Lung (tissue), 12 donors: ENCODE results near the gene TMCC2. TPM values are rescaled to one million over a fixed set of nuclear protein-coding genes. Genes with fewer than 3 reads are reported as not detected.

Source experiments
- ATAC-seq: fragments of 200-7000 bp; cut with Tn5 transposase; one replicate; pipeline ENCODE4 v1.9.1; 2020; ENCODE audit warnings: moderate number of reproducible peaks; ENCODE audit not compliant: insufficient read depth, low FRiP score
- DNase-seq, 3 donors: peaks; one replicate each; pipeline ENCODE4 v3.0.0-alpha.2; 2013 to 2017
- H3K27ac ChIP-seq, 2 donors: one replicate each; pipeline ENCODE4 v1.5.1; 2013; ENCODE audit warnings: mild to moderate bottlenecking in 2 of 2, moderate library complexity in 2 of 2, control low read depth in 1 of 2, inconsistent platforms in 1 of 2, low read depth in 1 of 2, low read length in 1 of 2
- H3K27me3 ChIP-seq, 3 donors: one replicate each; pipeline ENCODE4 v1.5.1; 2013; ENCODE audit warnings: low read length in 2 of 3; ENCODE audit not compliant: control insufficient read depth in 3 of 3, insufficient read depth in 3 of 3
- H3K36me3 ChIP-seq, 4 donors: one replicate each; pipeline ENCODE4 v1.5.1; 2013; ENCODE audit warnings: low read length in 4 of 4, mild to moderate bottlenecking in 1 of 4, moderate library complexity in 1 of 4; ENCODE audit not compliant: control insufficient read depth in 4 of 4, insufficient read depth in 4 of 4
- H3K4me1 ChIP-seq, 5 donors: one replicate each; pipeline ENCODE4 v1.5.1; 2013; ENCODE audit warnings: low read length in 5 of 5, mild to moderate bottlenecking in 2 of 5, moderate library complexity in 1 of 5; ENCODE audit not compliant: control insufficient read depth in 5 of 5, insufficient read depth in 5 of 5
- H3K4me3 ChIP-seq: one replicate; pipeline ENCODE4 v1.5.1; 2013; ENCODE audit warnings: mild to moderate bottlenecking, control low read depth, moderate library complexity
- H3K9ac ChIP-seq, 2 donors: one replicate each; pipeline ENCODE4 v1.5.1; 2013; ENCODE audit warnings: low read length in 2 of 2, control low read depth in 1 of 2; ENCODE audit not compliant: insufficient read depth in 1 of 2
- H3K9me3 ChIP-seq, 4 donors: one replicate each; pipeline ENCODE4 v1.5.1; 2013; ENCODE audit warnings: low read length in 3 of 4, mild to moderate bottlenecking in 1 of 4, moderate library complexity in 1 of 4; ENCODE audit not compliant: control insufficient read depth in 4 of 4, insufficient read depth in 3 of 4
- CTCF ChIP-seq: IDR thresholded peaks from 2 replicates; pipeline ENCODE4 v1.5.1; 2012; ENCODE audit warnings: mild to moderate bottlenecking; ENCODE audit errors: control extremely low read depth, extremely low read depth
- WGBS, 2 donors: extraction: QIAGEN DNeasy Blood & Tissue Kit; methylation state at CpG; one replicate each; pipeline ENCODE4 v1.1.7; 2013; 5-methylcytosine and 5-hydroxymethylcytosine counted together
- polyA plus RNA-seq, 2 donors: library from polyadenylated mRNA; stranded (reverse); fragments of 200-250 nt; gene quantifications; one replicate each; pipeline ENCODE4 v1.2.1, GENCODE V29; 2013
- total RNA-seq, 2 donors: library from RNA; depleted of rRNA in 1 of 2; stranded (reverse); fragments of >200 nt in 1 of 2; gene quantifications; one replicate each; pipeline ENCODE4 v1.2.1, GENCODE V29; 2014 to 2021
- donor health status: control.
- donor health status: control.
- donor health status: Bipolar disorder and iron deficiency.
- donor health status: healthy.
- donor health status: DM: yes; HTN: yes; CAD: no.

The TMCC2 gene
- total and polyA plus RNA-seq, 4 donors = 1.9 to 27.0 (median 2.4) TPM

DNA sequence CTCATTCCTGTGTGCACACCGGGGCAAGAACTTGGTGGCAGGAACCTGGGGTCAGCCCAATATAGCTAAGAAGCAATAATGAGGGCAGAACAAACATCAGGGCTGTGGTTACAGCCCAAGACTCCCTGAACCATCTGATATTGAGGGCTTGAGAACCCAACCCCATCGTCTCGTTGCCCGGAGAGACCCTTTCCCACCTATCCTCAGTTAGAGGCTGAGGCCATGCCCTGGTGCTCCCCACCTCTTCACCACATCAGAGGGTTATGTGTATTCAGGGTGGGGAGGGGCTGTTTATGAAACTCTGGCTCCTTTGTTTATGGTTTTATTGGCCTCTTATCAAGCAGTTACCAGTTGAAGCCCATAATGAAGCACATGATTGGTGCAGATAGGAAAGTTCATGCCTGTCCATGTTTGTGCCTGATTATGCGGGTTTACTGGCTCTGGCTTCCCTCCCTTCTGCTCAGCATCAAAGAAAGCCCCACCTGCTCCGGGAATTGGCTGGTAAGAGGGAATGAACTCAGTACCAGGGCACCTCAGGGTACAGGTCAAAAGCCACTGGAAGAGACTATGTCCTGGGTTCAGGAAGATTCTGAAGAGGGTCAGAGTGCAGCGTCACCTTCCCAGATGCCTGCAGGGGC is 79.3 kb downstream of the TMCC2 start:
- Histone ChIP-seq H3K36me3 (peaks cover 2 to 78% (median 4%) of the 10 kb centered on the region in 4 donors), H3K27me3 (no peaks in the 10 kb centered on the region), H3K9me3 (no peaks in the 10 kb centered on the region), H3K4me1 (peaks cover 0 to 5% (median under 1%) of the 10 kb centered on the region in 5 donors), H3K9ac (no peak overlapping the region), H3K4me3 (no peak overlapping the region), H3K27ac (no peak overlapping the region)
- no peak for TF ChIP-seq CTCF
- ATAC-seq (no peak), DNase-seq (no peak)
- WGBS, 2 donors = 91 to 94% methylated on average over 7 of the region's 7 CpGs

GRCh38 chr1:205309741-205310140 is 82.0 kb downstream of the TMCC2 start:
- TF ChIP-seq CTCF = no peak
- Histone ChIP-seq H3K4me1 (peaks cover 0 to 17% (median 14%) of the 10 kb centered on the region in 5 donors), H3K36me3 (peaks cover 0 to 58% (median 4%) of the 10 kb centered on the region in 4 donors), H3K9me3 (no peaks in the 10 kb centered on the region), H3K4me3 (no peak overlapping the region), H3K27me3 (no peaks in the 10 kb centered on the region), H3K9ac (no peak overlapping the region), H3K27ac (no peak overlapping the region)
- ATAC-seq = no peak
- DNase-seq = no peak
- 75 to 76% methylated on average over 1 of the region's 1 CpG for whole genome bisulfite sequencing, 2 donors

DNA sequence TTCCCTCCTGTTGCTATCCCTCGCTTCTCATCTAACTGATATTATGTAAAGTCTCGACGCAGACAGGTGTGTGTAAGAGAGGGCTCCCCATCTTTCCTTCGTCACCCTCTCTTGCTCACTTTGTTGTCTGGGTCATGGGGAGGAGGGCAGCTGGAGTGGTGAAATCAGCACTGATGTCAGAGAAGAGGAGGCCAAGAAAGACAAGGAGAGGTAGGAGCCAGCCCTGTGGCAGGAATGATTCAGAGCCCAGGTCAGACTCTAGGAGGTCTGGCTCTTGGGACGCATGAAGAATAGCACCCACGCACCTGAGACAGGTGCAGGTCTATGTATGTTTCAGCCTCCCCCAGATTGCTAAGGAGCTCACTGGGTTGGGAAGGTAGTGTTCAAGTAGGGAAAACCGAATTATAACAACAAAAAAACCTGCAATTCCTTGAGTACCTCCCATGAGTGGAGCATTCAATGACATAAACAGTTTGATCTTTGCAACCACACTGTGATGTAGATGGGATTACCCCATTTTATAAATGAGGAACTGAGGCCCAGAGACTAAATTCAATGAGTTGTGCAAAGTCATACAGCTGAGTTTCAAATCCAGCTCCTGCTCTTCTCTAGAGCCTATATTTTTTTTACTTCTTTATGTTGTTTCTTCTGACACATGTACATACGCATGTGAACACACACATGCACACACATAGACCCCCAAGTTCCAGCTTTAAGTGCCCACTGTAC is 83.4 kb downstream of the TMCC2 start:
- Histone ChIP-seq H3K9me3 (no peaks in the 10 kb centered on the region), H3K27ac (peak overlapping the region in 1 of 2 donors; percentile 54), H3K4me1 (peaks cover 0 to 22% (median 14%) of the 10 kb centered on the region in 5 donors), H3K9ac (no peak overlapping the region), H3K36me3 (peaks cover 0 to 49% (median 4%) of the 10 kb centered on the region in 4 donors), H3K4me3 (no peak overlapping the region), H3K27me3 (no peaks in the 10 kb centered on the region)
- TF ChIP-seq CTCF = no peak
- ATAC-seq (no peak), DNase-seq (no peak)
- WGBS, 2 donors = 89 to 93% methylated on average over 8 of the region's 8 CpGs
